H1 (cell line): ENCODE data around the gene CBY2. TPM values are rescaled to one million over a fixed set of nuclear protein-coding genes. Genes with fewer than 3 reads are reported as not detected.

Experiments used
- CTCF ChIA-PET: fragments of 300-600 bp; sonication (Branson Sonifier 250); formaldehyde crosslinking; loops from one replicate; lab custom pipeline; 2021; ENCODE audit not compliant: partially characterized antibody; lab: Charles Lee
- POLR2A ChIA-PET: fragments of 300-600 bp; sonication (Branson Sonifier 250); formaldehyde crosslinking; loops from one replicate; lab custom pipeline; 2021; ENCODE audit warnings: inconsistent platforms; ENCODE audit not compliant: partially characterized antibody; lab: Charles Lee
- DNase-seq, 2 experiments: peaks; one replicate each; pipeline versions ENCODE4 v3.0.0 to v3.0.0-alpha.2; 2010 to 2022; ENCODE audit warnings: low spot score in 2 of 2, low read depth in 1 of 2, mixed read lengths in 1 of 2
- FAIRE-seq: peaks from 2 replicates; lab custom pipeline; 2011; peaks lifted over from hg19 to GRCh38; lab: Jason Lieb, UNC
- H2AFZ ChIP-seq: 2 replicates; pipeline ENCODE4 v1.8.1; 2012; ENCODE audit warnings: low read length, inconsistent platforms
- H2AK5ac ChIP-seq: 2 replicates; pipeline ENCODE4 v1.6.1; 2013; ENCODE audit warnings: low read depth, low read length
- H2BK120ac ChIP-seq: replicated peaks from 2 replicates; pipeline ENCODE3; 2013; ENCODE audit warnings: low read depth, low read length, inconsistent platforms
- H2BK12ac ChIP-seq: 2 replicates; pipeline ENCODE4 v1.6.1; 2013; ENCODE audit warnings: low read depth, low read length
- H2BK15ac ChIP-seq: 2 replicates; pipeline ENCODE4 v1.6.1; 2013; ENCODE audit warnings: low read length
- H2BK20ac ChIP-seq: 2 replicates; pipeline ENCODE4 v1.6.1; 2013; ENCODE audit warnings: low read length
- H2BK5ac ChIP-seq: 2 replicates; pipeline ENCODE4 v1.6.1; 2013; ENCODE audit warnings: low read depth, low read length
- H3K14ac ChIP-seq: 2 replicates; pipeline ENCODE4 v1.6.1; 2013; ENCODE audit warnings: inconsistent platforms; ENCODE audit not compliant: insufficient read length
- H3K18ac ChIP-seq: 2 replicates; pipeline ENCODE4 v1.6.1; 2013; ENCODE audit warnings: low read length; ENCODE audit errors: extremely low read depth
- H3K23ac ChIP-seq: 2 replicates; pipeline ENCODE4 v1.6.1; 2013; ENCODE audit warnings: inconsistent platforms; ENCODE audit not compliant: insufficient read length
- H3K23me2 ChIP-seq: 2 replicates; pipeline ENCODE4 v1.6.1; 2013; ENCODE audit warnings: low read depth, low read length
- H3K27ac ChIP-seq: 2 replicates; pipeline ENCODE4 v1.6.1; 2011; ENCODE audit warnings: low read depth, low read length, inconsistent platforms
- H3K27me3 ChIP-seq, 4 experiments: replicated peaks in 1 of 4; 1 replicate in 1 of 4; 2 replicates in 3 of 4; pipeline versions ENCODE4 v1.6.1 to v1.8.1; 2011 to 2013; ENCODE audit warnings: low read length in 3 of 4, mild to moderate bottlenecking in 3 of 4, inconsistent platforms in 2 of 4, mixed read lengths in 2 of 4, moderate library complexity in 1 of 4; ENCODE audit not compliant: control insufficient read depth in 3 of 4, insufficient read depth in 3 of 4; ENCODE audit errors: extremely low read depth in 1 of 4
- H3K36me3 ChIP-seq, 4 experiments: 2 replicates each; pipeline versions ENCODE4 v1.6.1 to v1.8.1; 2011 to 2013; ENCODE audit warnings: mild to moderate bottlenecking in 4 of 4, low read length in 3 of 4, moderate library complexity in 2 of 4, control low read depth in 1 of 4, inconsistent platforms in 1 of 4; ENCODE audit not compliant: insufficient read depth in 4 of 4, control insufficient read depth in 2 of 4
- H3K4ac ChIP-seq: replicated peaks from 2 replicates; pipeline ENCODE3; 2013; ENCODE audit warnings: low read length, low read depth, mixed read lengths, inconsistent platforms; ENCODE audit not compliant: insufficient read length
- H3K4me1 ChIP-seq, 4 experiments: replicated peaks in 1 of 4; 1 replicate in 1 of 4; 2 replicates in 3 of 4; pipeline versions ENCODE4 v1.6.1 to v1.8.1; 2011 to 2013; ENCODE audit warnings: low read length in 3 of 4, inconsistent platforms in 2 of 4, mixed read lengths in 1 of 4; ENCODE audit not compliant: insufficient read depth in 4 of 4, control insufficient read depth in 3 of 4
- H3K4me2 ChIP-seq, 2 experiments: 2 replicates each; pipeline versions ENCODE4 v1.6.1 to v1.8.1; 2011 to 2013; ENCODE audit warnings: low read depth in 2 of 2, low read length in 2 of 2, control low read depth in 1 of 2, inconsistent platforms in 1 of 2, mild to moderate bottlenecking in 1 of 2; ENCODE audit not compliant: insufficient read depth in 1 of 2
- H3K4me3 ChIP-seq, 4 experiments: fragments of 200-600, 300-600 bp in 1 of 4; sonication (generic), shearing (Covaris generic), sonication (Bioruptor Twin) in 1 of 4; 2 replicates each; pipeline versions ENCODE4 v1.5.1 to v1.8.1; 2011 to 2016; ENCODE audit warnings: low read length in 4 of 4, low read depth in 3 of 4, control low read depth in 2 of 4, inconsistent platforms in 2 of 4, mild to moderate bottlenecking in 2 of 4, mixed read lengths in 1 of 4, moderate library complexity in 1 of 4; ENCODE audit not compliant: insufficient read depth in 2 of 4; ENCODE audit errors: extremely low read depth in 1 of 4
- H3K56ac ChIP-seq: replicated peaks from 2 replicates; pipeline ENCODE3; 2013; ENCODE audit warnings: low read depth, mild to moderate bottlenecking, mixed read lengths, low read length, inconsistent platforms; ENCODE audit not compliant: insufficient read length
- H3K79me1 ChIP-seq: 2 replicates; pipeline ENCODE4 v1.6.1; 2013; ENCODE audit warnings: low read depth, low read length, control low read depth
- H3K79me2 ChIP-seq, 2 experiments: 2 replicates each; pipeline versions ENCODE4 v1.6.1 to v1.8.1; 2012 to 2013; ENCODE audit warnings: low read length in 2 of 2, mild to moderate bottlenecking in 2 of 2, inconsistent platforms in 1 of 2; ENCODE audit not compliant: insufficient read depth in 2 of 2, control insufficient read depth in 1 of 2
- H3K9ac ChIP-seq, 4 experiments: replicated peaks in 1 of 4; 1 replicate in 1 of 4; 2 replicates in 3 of 4; pipeline versions ENCODE4 v1.6.1 to v1.8.1; 2011 to 2013; ENCODE audit warnings: low read depth in 3 of 4, low read length in 3 of 4, control low read depth in 2 of 4, mild to moderate bottlenecking in 2 of 4, moderate library complexity in 2 of 4, inconsistent platforms in 1 of 4; ENCODE audit errors: extremely low read depth in 1 of 4
- H3K9me3 ChIP-seq, 2 experiments: 2 replicates each; pipeline versions ENCODE4 v1.6.1 to v1.8.1; 2012 to 2013; ENCODE audit warnings: mild to moderate bottlenecking in 2 of 2, moderate library complexity in 2 of 2, control low read depth in 1 of 2, inconsistent platforms in 1 of 2, low read depth in 1 of 2, low read length in 1 of 2, mixed read lengths in 1 of 2; ENCODE audit not compliant: insufficient read depth in 2 of 2
- H4K20me1 ChIP-seq, 2 experiments: replicated peaks in 1 of 2; 2 replicates each; pipeline versions ENCODE3 to v1.8.1; 2011 to 2013; ENCODE audit warnings: inconsistent platforms in 2 of 2, low read length in 2 of 2, mild to moderate bottlenecking in 1 of 2; ENCODE audit not compliant: insufficient read depth in 2 of 2, control insufficient read depth in 1 of 2
- H4K5ac ChIP-seq: 2 replicates; pipeline ENCODE4 v1.6.1; 2013; ENCODE audit warnings: low read length, low read depth, mixed read lengths, inconsistent platforms; ENCODE audit not compliant: insufficient read length
- H4K8ac ChIP-seq: 2 replicates; pipeline ENCODE4 v1.8.0; 2013; ENCODE audit warnings: mild to moderate bottlenecking, moderate library complexity, low read length, inconsistent platforms; ENCODE audit not compliant: insufficient read depth; ENCODE audit errors: extremely low read depth
- H4K91ac ChIP-seq: replicated peaks from 2 replicates; pipeline ENCODE3; 2013; ENCODE audit warnings: low read length, mixed read lengths, inconsistent platforms; ENCODE audit not compliant: insufficient read length
- GTF2F1 ChIP-seq: IDR thresholded peaks from 2 replicates; pipeline ENCODE4 v1.6.1; 2012; ENCODE audit warnings: low read depth, low read length, improper control_type of control experiment, borderline replicate concordance
- NANOG ChIP-seq: IDR thresholded peaks from 2 replicates; pipeline ENCODE4 v1.6.1; 2011; ENCODE audit warnings: low read length, low read depth, mild to moderate bottlenecking, inconsistent platforms; ENCODE audit not compliant: insufficient read depth, poor library complexity, severe bottlenecking
- SIX5 ChIP-seq: IDR thresholded peaks from 2 replicates; pipeline ENCODE4 v1.6.1; 2011; ENCODE audit warnings: mild to moderate bottlenecking, low read depth, low read length
- polyA plus RNA-seq, 7 experiments: library from polyadenylated mRNA; depleted of rRNA in 3 of 7; stranded (reverse) in 5 of 7; unstranded in 2 of 7; fragments of >200 nt in 5 of 7; fragments of 200-250 nt in 2 of 7; gene quantifications; 1 replicate in 5 of 7; 2 replicates in 1 of 7; 4 replicates in 1 of 7; pipeline versions ENCODE4 v1.2.1 to v1.2.3, GENCODE V29; 2011 to 2013; ENCODE audit warnings: missing spikeins in 2 of 7, mixed read lengths in 2 of 7
- total RNA-seq: library from RNA; stranded (reverse); fragmentation: NEBNext Ultra II Directional; extraction: Animal tissue kit (Norgen Biotek cat#: 25700); gene quantifications from 2 replicates; pipeline ENCODE4 v1.2.1, GENCODE V29; 2021

CBY2 gene
- total and polyA plus RNA-seq, 2 of the 8 experiments (the other 6 are each of a cell fraction or from before 2014, with no cell fraction given): not detected

- 0 out of 2 replicates have a peak overlapping the region, but pooled peaks have one; percentile 60 for H2BK5ac ChIP-seq
- H4K8ac ChIP-seq: no peak overlapping the region
- no peaks in the 10 kb centered on the region for H4K20me1 ChIP-seq
- FAIRE-seq (peak; percentile 80), DNase-seq (no peak)
- no peak overlapping the region for H2BK12ac ChIP-seq
- H3K4me3 ChIP-seq: no peak overlapping the region
- H3K36me3 ChIP-seq: no peaks in the 10 kb centered on the region
- H3K27ac ChIP-seq: no peak overlapping the region
- no peaks in the 10 kb centered on the region for H3K79me2 ChIP-seq
- H2BK20ac ChIP-seq: 0 out of 2 replicates have a peak overlapping the region, but pooled peaks have one; percentile 88
- H3K4ac ChIP-seq: no peak overlapping the region
- H4K5ac ChIP-seq: no peak overlapping the region
- no peak overlapping the region for H2AK5ac ChIP-seq
- CTCF ChIA-PET: no interaction called here
- no peak overlapping the region for H2AFZ ChIP-seq
- H3K4me2 ChIP-seq: peak overlapping the region; percentile 31 to 41; a peak in 2 of 4 replicates
- H4K91ac ChIP-seq: no peak overlapping the region
- H3K79me1 ChIP-seq: no peaks in the 10 kb centered on the region
- H3K18ac ChIP-seq: no peak overlapping the region
- no peak overlapping the region for H3K56ac ChIP-seq
- no peak overlapping the region for H3K23ac ChIP-seq
- no peak overlapping the region for H2BK120ac ChIP-seq
- H3K23me2 ChIP-seq: no peaks in the 10 kb centered on the region
- TF ChIP-seq GTF2F1 (no peak), SIX5 (peak; percentile 24; the same call in 1 of the 2 replicates), NANOG (peak; percentile 15)
- H3K9ac ChIP-seq: no peak overlapping the region
- no peaks in the 10 kb centered on the region for H3K9me3 ChIP-seq
- POLR2A ChIA-PET: no interaction called here
- H3K4me1 ChIP-seq: peaks cover 5 to 18% (median 14%) of the 10 kb centered on the region in 4 experiments
- no peak overlapping the region for H3K14ac ChIP-seq
- no peak overlapping the region for H2BK15ac ChIP-seq
- no peaks in the 10 kb centered on the region for H3K27me3 ChIP-seq
These were observed 23.8 kb upstream of the CBY2 start for GRCh38 chr13:45678282-45678681.
